HEK293T (cell line): Measurements from ENCODE around the gene SEMA3G.

ENCODE experiments used
- ARNT ChIP-seq: fragments of 450-650 bp; IDR thresholded peaks from 2 replicates; pipeline ENCODE4 v1.6.1; 2017; ENCODE audit warnings: mild to moderate bottlenecking
- BHLHE40 ChIP-seq: fragments of 450-650 bp; IDR thresholded peaks from 2 replicates; pipeline ENCODE4 v1.6.1; 2016; ENCODE audit warnings: mild to moderate bottlenecking, moderate library complexity, borderline replicate concordance
- CTBP1 ChIP-seq: fragments of 450-650 bp; IDR thresholded peaks from 2 replicates; pipeline ENCODE4 v1.6.1; 2016; ENCODE audit warnings: borderline replicate concordance
- FOXA1 ChIP-seq: fragments of 450-650 bp; IDR thresholded peaks from 2 replicates; pipeline ENCODE4 v1.6.1; 2016; ENCODE audit warnings: mild to moderate bottlenecking
- FOXM1 ChIP-seq: fragments of 450-650 bp; IDR thresholded peaks from 2 replicates; pipeline ENCODE4 v1.6.1; 2017; ENCODE audit warnings: mild to moderate bottlenecking, borderline replicate concordance
- HDGF ChIP-seq: fragments of 450-650 bp; IDR thresholded peaks from 2 replicates; pipeline ENCODE4 v1.6.1; 2017; ENCODE audit warnings: antibody characterized with exemption, borderline replicate concordance
- L3MBTL2 ChIP-seq: fragments of 450-650 bp; conservative IDR thresholded peaks from 2 replicates; pipeline ENCODE4 v1.6.1; 2016; ENCODE audit warnings: mild to moderate bottlenecking
- LEF1 ChIP-seq: fragments of 450-650 bp; IDR thresholded peaks from 2 replicates; pipeline ENCODE4 v1.6.1; 2017; ENCODE audit warnings: mild to moderate bottlenecking, borderline replicate concordance
- NFRKB ChIP-seq: fragments of 450-650 bp; IDR thresholded peaks from 2 replicates; pipeline ENCODE4 v1.6.1; 2016; ENCODE audit warnings: mild to moderate bottlenecking, moderate library complexity
- SP1 ChIP-seq: fragments of 450-650 bp; IDR thresholded peaks from 2 replicates; pipeline ENCODE4 v1.6.1; 2017
- SUZ12 ChIP-seq: fragments of 450-650 bp; IDR thresholded peaks from 2 replicates; pipeline ENCODE4 v1.6.1; 2016; ENCODE audit warnings: mild to moderate bottlenecking
- TARDBP ChIP-seq: fragments of 450-650 bp; IDR thresholded peaks from 2 replicates; pipeline ENCODE4 v1.6.1; 2016
- ZNF384 ChIP-seq: fragments of 450-650 bp; IDR thresholded peaks from 2 replicates; pipeline ENCODE4 v1.6.1; 2016
- TF ChIP-seq, protein P1 (sequence below): fragments of 450-650 bp; IDR thresholded peaks from 2 replicates; pipeline ENCODE4 v1.6.1; 2016

DNA sequence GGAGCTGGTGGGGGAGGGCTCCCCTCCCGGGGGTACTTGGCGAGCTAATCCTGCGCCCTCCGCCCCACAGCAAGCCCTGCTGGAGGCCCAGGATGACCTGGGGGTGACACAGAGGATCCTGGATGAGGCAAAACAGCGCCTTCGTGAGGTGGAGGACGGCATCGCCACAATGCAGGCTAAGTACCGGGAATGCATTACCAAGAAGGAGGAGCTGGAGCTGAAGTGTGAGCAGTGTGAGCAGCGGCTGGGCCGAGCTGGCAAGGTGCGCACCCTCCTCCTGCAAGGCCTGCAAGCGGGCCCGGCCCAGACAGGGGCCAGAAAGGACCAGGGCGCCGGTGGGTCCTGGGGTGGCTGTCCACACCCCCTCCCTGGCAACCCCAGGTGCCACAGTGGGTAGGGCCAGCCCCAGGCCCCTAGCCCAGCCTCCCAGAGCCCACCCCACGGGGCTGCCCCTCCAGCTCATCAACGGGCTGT is 56.5 kb downstream of the SEMA3G start:
- TF ChIP-seq FOXM1 (no peak), HDGF (no peak), SP1 (no peak), NFRKB (no peak), ZNF384 (no peak), L3MBTL2 (no peak), FOXA1 (no peak), BHLHE40 (no peak), SUZ12 (no peak), TARDBP (no peak), ARNT (no peak), CTBP1 (no peak), LEF1 (no peak)
- TF ChIP-seq, protein P1, sequence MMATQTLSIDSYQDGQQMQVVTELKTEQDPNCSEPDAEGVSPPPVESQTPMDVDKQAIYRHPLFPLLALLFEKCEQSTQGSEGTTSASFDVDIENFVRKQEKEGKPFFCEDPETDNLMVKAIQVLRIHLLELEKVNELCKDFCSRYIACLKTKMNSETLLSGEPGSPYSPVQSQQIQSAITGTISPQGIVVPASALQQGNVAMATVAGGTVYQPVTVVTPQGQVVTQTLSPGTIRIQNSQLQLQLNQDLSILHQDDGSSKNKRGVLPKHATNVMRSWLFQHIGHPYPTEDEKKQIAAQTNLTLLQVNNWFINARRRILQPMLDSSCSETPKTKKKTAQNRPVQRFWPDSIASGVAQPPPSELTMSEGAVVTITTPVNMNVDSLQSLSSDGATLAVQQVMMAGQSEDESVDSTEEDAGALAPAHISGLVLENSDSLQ = no peak
